Mesendoderm (in vitro differentiated cells): ENCODE results near the gene DCUN1D4.

Experiments used
- DNase-seq: peaks from one replicate; pipeline ENCODE4 v3.0.0; 2013
- H2AK5ac ChIP-seq: 2 replicates; pipeline ENCODE4 v1.6.1; 2013; ENCODE audit warnings: low read length, inconsistent platforms
- H2BK120ac ChIP-seq: 2 replicates; pipeline ENCODE4 v1.6.1; 2013; ENCODE audit warnings: low read depth, mild to moderate bottlenecking, low read length, moderate library complexity, mixed read lengths
- H2BK15ac ChIP-seq: replicated peaks from 2 replicates; pipeline ENCODE4 v1.6.1; 2013; ENCODE audit warnings: low read depth, mild to moderate bottlenecking, moderate library complexity
- H2BK5ac ChIP-seq: 2 replicates; pipeline ENCODE4 v1.6.1; 2013; ENCODE audit warnings: low read length, inconsistent platforms
- H3K18ac ChIP-seq: 2 replicates; pipeline ENCODE4 v1.6.1; 2013; ENCODE audit warnings: mild to moderate bottlenecking, low read length, mixed read lengths
- H3K23ac ChIP-seq: one replicate; pipeline ENCODE4 v1.6.1; 2013; ENCODE audit warnings: low read length
- H3K27ac ChIP-seq: 2 replicates; pipeline ENCODE4 v1.5.1; 2013; ENCODE audit warnings: low read depth, mild to moderate bottlenecking, inconsistent platforms, low read length, moderate library complexity
- H3K27me3 ChIP-seq: 2 replicates; pipeline ENCODE4 v1.6.1; 2013; ENCODE audit warnings: low read length, control low read depth, mild to moderate bottlenecking, inconsistent platforms; ENCODE audit not compliant: insufficient read depth, poor library complexity
- H3K36me3 ChIP-seq: 2 replicates; pipeline ENCODE4 v1.6.1; 2013; ENCODE audit warnings: low read length, inconsistent platforms; ENCODE audit not compliant: control insufficient read depth, insufficient read depth
- H3K4ac ChIP-seq: one replicate; pipeline ENCODE4 v1.6.1; 2013; ENCODE audit warnings: low read depth, mild to moderate bottlenecking, low read length, moderate library complexity
- H3K4me1 ChIP-seq: 2 replicates; pipeline ENCODE4 v1.6.1; 2013; ENCODE audit warnings: low read depth, low read length, inconsistent platforms; ENCODE audit not compliant: control insufficient read depth
- H3K4me2 ChIP-seq: 2 replicates; pipeline ENCODE4 v1.6.1; 2013; ENCODE audit warnings: low read length
- H3K4me3 ChIP-seq: 2 replicates; pipeline ENCODE4 v1.5.1; 2013; ENCODE audit warnings: mild to moderate bottlenecking, low read length
- H3K56ac ChIP-seq: one replicate; pipeline ENCODE4 v1.6.1; 2013; ENCODE audit warnings: low read length
- H3K79me1 ChIP-seq: 2 replicates; pipeline ENCODE4 v1.6.1; 2013; ENCODE audit warnings: low read length, inconsistent platforms
- H3K79me2 ChIP-seq: 2 replicates; pipeline ENCODE4 v1.6.1; 2013; ENCODE audit warnings: mild to moderate bottlenecking, low read length; ENCODE audit not compliant: control insufficient read depth, insufficient read depth
- H3K9ac ChIP-seq: 2 replicates; pipeline ENCODE4 v1.6.1; 2013; ENCODE audit warnings: low read length, inconsistent platforms
- H4K5ac ChIP-seq: one replicate; pipeline ENCODE4 v1.6.1; 2013; ENCODE audit warnings: low read length
- H4K8ac ChIP-seq: one replicate; pipeline ENCODE4 v1.6.1; 2013; ENCODE audit warnings: low read depth, mild to moderate bottlenecking, control low read depth, low read length, moderate library complexity
- WGBS: extraction: QIAGEN DNeasy Blood & Tissue Kit; methylation state at CpG from one replicate; pipeline ENCODE4 v1.1.7; 2013; ENCODE audit warnings: low lambda C conversion rate, missing lambda C conversion rate; ENCODE audit not compliant: insufficient coverage; ENCODE audit errors: extremely low coverage; 5-methylcytosine and 5-hydroxymethylcytosine counted together

Gene DCUN1D4

DNA sequence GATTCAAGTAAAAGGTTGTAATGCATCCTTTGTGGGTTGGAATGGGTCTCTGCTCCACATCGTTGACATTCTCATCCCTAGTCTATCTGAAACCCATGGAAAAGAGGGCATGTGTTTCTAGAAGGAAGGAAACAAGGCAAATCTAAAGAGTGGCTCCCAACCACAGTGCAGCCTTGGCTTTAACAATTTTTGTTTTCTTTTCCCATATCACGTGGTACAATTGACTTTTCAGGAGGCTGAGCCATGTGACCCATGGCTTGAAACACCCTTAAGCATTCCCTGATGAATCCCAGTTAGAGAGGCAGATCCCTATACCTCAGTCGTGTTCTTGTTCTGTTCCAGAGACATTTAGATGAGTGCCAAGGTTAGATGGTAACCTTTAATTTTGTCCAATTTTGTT lies 12.8 kb downstream of the DCUN1D4 start:
- Histone ChIP-seq H3K56ac (no peak overlapping the region), H3K27me3 (no peaks in the 10 kb centered on the region), H3K4ac (no peak overlapping the region), H4K5ac (no peak overlapping the region), H3K4me3 (no peak overlapping the region), H2BK120ac (no peak overlapping the region), H3K4me2 (no peak overlapping the region), H3K27ac (no peak overlapping the region), H3K18ac (no peak overlapping the region), H3K23ac (no peak overlapping the region), H2AK5ac (no peak overlapping the region), H4K8ac (no peak overlapping the region), H2BK15ac (no peak overlapping the region), H3K4me1 (peaks cover 8% of the 10 kb centered on the region), H3K79me2 (peaks cover 54% of the 10 kb centered on the region), H2BK5ac (no peak overlapping the region), H3K9ac (no peak overlapping the region), H3K36me3 (no peaks in the 10 kb centered on the region), H3K79me1 (peaks cover 31% of the 10 kb centered on the region)
- WGBS = no CpG with 5 or more reads among the region's 3 CpGs
- no peak for DNase-seq

GRCh38 chr4:51858605-51859202 lies 15.8 kb downstream of the DCUN1D4 start:
- Histone ChIP-seq H3K4me2 (no peak overlapping the region), H3K56ac (no peak overlapping the region), H3K4ac (no peak overlapping the region), H3K4me1 (no peaks in the 10 kb centered on the region), H2BK120ac (no peak overlapping the region), H3K27ac (no peak overlapping the region), H3K27me3 (no peaks in the 10 kb centered on the region), H2AK5ac (no peak overlapping the region), H2BK15ac (no peak overlapping the region), H4K8ac (no peak overlapping the region), H4K5ac (no peak overlapping the region), H3K79me2 (peaks cover 44% of the 10 kb centered on the region), H3K18ac (no peak overlapping the region), H3K79me1 (peaks cover 30% of the 10 kb centered on the region), H3K23ac (no peak overlapping the region), H2BK5ac (no peak overlapping the region), H3K9ac (no peak overlapping the region), H3K36me3 (no peaks in the 10 kb centered on the region), H3K4me3 (no peak overlapping the region)
- no CpG with 5 or more reads among the region's 3 CpGs for WGBS
- no peak for DNase-seq

DNA sequence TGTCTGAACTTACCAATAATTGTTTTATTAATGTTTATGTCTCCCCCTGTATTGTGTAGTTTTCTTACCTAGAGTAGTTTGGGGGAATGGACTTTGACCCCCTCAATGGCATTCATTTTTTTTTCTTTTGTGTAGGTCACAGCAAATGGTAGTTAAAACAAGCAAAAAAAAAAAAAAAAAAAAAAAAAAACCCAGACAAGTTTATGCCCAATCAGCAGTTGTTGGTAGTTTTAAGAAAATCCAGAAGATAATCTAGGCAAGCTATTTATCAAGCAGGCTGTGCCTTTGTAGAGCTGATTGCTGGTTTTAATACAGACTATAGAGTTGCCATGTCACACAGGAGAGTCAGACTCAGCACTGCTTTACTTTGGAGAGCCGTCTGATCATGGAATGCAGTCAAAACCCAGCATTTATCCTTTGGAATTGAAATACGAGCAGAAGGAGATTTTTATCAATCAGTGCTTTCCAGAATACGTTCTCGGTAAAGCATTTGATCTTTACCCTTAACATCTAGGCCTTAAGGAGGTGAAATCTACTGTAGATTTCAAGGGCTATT lies 16.6 kb downstream of the DCUN1D4 start:
- H3K18ac ChIP-seq = no peak overlapping the region
- no peak overlapping the region for H3K4ac ChIP-seq
- no peak overlapping the region for H3K56ac ChIP-seq
- H3K36me3 ChIP-seq = no peaks in the 10 kb centered on the region
- H2BK120ac ChIP-seq = no peak overlapping the region
- H2BK15ac ChIP-seq = no peak overlapping the region
- H3K27ac ChIP-seq = no peak overlapping the region
- H2BK5ac ChIP-seq = no peak overlapping the region
- H3K27me3 ChIP-seq = no peaks in the 10 kb centered on the region
- H3K9ac ChIP-seq = no peak overlapping the region
- H2AK5ac ChIP-seq = no peak overlapping the region
- no peak overlapping the region for H4K8ac ChIP-seq
- H3K79me1 ChIP-seq = peaks cover 25% of the 10 kb centered on the region
- DNase-seq = no peak
- no peak overlapping the region for H4K5ac ChIP-seq
- WGBS = no CpG with 5 or more reads among the region's 4 CpGs
- no peak overlapping the region for H3K4me2 ChIP-seq
- no peaks in the 10 kb centered on the region for H3K4me1 ChIP-seq
- H3K4me3 ChIP-seq = no peak overlapping the region
- H3K23ac ChIP-seq = no peak overlapping the region
- H3K79me2 ChIP-seq = peaks cover 39% of the 10 kb centered on the region

GRCh38 chr4:51862199-51862598 lies 19.2 kb downstream of the DCUN1D4 start:
- H3K79me2 ChIP-seq = peaks cover 24% of the 10 kb centered on the region
- H3K4me2 ChIP-seq = no peak overlapping the region
- no peak overlapping the region for H2AK5ac ChIP-seq
- no peak overlapping the region for H2BK120ac ChIP-seq
- H3K36me3 ChIP-seq = peaks cover 1% of the 10 kb centered on the region
- H3K27me3 ChIP-seq = no peaks in the 10 kb centered on the region
- no peak overlapping the region for H3K4me3 ChIP-seq
- H4K8ac ChIP-seq = no peak overlapping the region
- no peak overlapping the region for H3K56ac ChIP-seq
- H3K23ac ChIP-seq = no peak overlapping the region
- H3K4ac ChIP-seq = no peak overlapping the region
- no peak overlapping the region for H3K27ac ChIP-seq
- no peak overlapping the region for H3K18ac ChIP-seq
- H3K9ac ChIP-seq = no peak overlapping the region
- no peaks in the 10 kb centered on the region for H3K4me1 ChIP-seq
- no peak for DNase-seq
- WGBS = no CpG with 5 or more reads among the region's 1 CpG
- H3K79me1 ChIP-seq = peaks cover 17% of the 10 kb centered on the region
- H4K5ac ChIP-seq = no peak overlapping the region
- no peak overlapping the region for H2BK15ac ChIP-seq
- H2BK5ac ChIP-seq = no peak overlapping the region

- H2BK120ac ChIP-seq = no peak overlapping the region
- no peak overlapping the region for H3K9ac ChIP-seq
- H3K23ac ChIP-seq = no peak overlapping the region
- H2AK5ac ChIP-seq = no peak overlapping the region
- no peaks in the 10 kb centered on the region for H3K4me1 ChIP-seq
- H3K4me3 ChIP-seq = no peak overlapping the region
- H3K4ac ChIP-seq = no peak overlapping the region
- H2BK15ac ChIP-seq = no peak overlapping the region
- H3K27ac ChIP-seq = no peak overlapping the region
- H3K79me1 ChIP-seq = peaks cover 15% of the 10 kb centered on the region
- no peak overlapping the region for H4K8ac ChIP-seq
- H4K5ac ChIP-seq = no peak overlapping the region
- no peaks in the 10 kb centered on the region for H3K27me3 ChIP-seq
- no peak overlapping the region for H2BK5ac ChIP-seq
- H3K56ac ChIP-seq = no peak overlapping the region
- WGBS = no CpG with 5 or more reads among the region's 1 CpG
- H3K36me3 ChIP-seq = peaks cover 1% of the 10 kb centered on the region
- H3K18ac ChIP-seq = no peak overlapping the region
- no peak overlapping the region for H3K4me2 ChIP-seq
- peaks cover 20% of the 10 kb centered on the region for H3K79me2 ChIP-seq
- no peak for DNase-seq
Measured at GRCh38 chr4:51862781-51863180, 19.8 kb downstream of the DCUN1D4 start.

GRCh38 chr4:51865717-51866116 lies 22.8 kb downstream of the DCUN1D4 start:
- no peak overlapping the region for H3K27ac ChIP-seq
- H2BK120ac ChIP-seq = no peak overlapping the region
- H3K4me1 ChIP-seq = no peaks in the 10 kb centered on the region
- no CpG with 5 or more reads among the region's 1 CpG for WGBS
- H3K79me1 ChIP-seq = peaks cover 8% of the 10 kb centered on the region
- H2BK5ac ChIP-seq = no peak overlapping the region
- no peak overlapping the region for H3K18ac ChIP-seq
- no peak overlapping the region for H4K8ac ChIP-seq
- H4K5ac ChIP-seq = no peak overlapping the region
- no peak overlapping the region for H2BK15ac ChIP-seq
- H3K9ac ChIP-seq = no peak overlapping the region
- H3K23ac ChIP-seq = no peak overlapping the region
- DNase-seq = no peak
- H3K56ac ChIP-seq = no peak overlapping the region
- no peak overlapping the region for H3K4ac ChIP-seq
- H3K27me3 ChIP-seq = no peaks in the 10 kb centered on the region
- no peak overlapping the region for H3K4me2 ChIP-seq
- H3K4me3 ChIP-seq = no peak overlapping the region
- H3K79me2 ChIP-seq = peaks cover 7% of the 10 kb centered on the region
- peaks cover 1% of the 10 kb centered on the region for H3K36me3 ChIP-seq
- H2AK5ac ChIP-seq = no peak overlapping the region
